Right kidney (tissue), 1 donor: ENCODE results near the gene RPS21.
"Not testable (repeated sequence)": the region's sequence is repeated elsewhere in the genome, so short reads cannot be mapped to it uniquely, and the experiment has no call there.

ENCODE experiments used
- DNase-seq: peaks from one replicate; pipeline ENCODE4 v3.0.0-alpha.2; 2016

Gene RPS21

DNA sequence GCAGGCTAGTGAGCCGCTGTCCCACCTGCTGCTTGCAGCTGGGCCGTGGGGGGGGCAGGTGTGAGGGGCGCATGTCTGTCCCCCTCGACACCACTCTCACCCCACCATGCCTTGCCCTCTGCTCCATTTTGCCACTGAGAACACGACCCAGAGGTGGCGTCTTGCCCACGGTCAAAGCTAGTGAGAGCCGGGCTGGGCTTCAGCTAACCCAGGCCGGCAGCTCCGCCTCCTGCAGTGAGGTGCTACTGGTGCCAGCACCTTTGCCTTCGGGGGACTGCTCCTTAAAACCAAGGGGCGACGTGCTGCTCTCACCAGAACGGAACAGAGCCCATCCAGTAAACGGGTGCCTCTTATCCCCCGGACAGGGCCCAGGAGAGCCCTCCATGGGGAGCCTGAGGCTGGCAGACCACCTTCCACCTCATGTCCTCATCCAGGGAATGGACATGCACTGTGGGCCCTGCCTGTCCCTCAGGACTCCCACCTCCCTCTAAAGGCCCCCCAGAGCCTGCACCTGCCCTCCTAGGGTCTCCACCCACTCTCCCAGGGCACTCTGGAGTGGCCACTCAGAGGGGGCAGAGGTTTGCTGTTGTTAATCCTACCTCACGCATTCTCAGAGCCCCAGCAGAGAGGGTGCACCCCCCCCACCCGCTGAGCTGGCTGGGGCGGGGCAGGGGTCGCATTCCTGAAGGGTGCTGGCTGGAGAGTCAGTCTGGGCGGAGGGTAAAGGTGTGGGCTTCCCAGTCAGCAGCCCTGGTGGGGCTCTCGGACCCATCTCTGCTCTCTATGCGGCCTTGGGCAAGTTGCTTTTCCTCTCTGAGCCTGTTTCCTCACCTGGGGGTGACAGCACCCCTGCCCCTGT is 37.6 kb downstream of the RPS21 start:
- DNase-seq = no peak

GRCh38 chr20:62425281-62426058 is 38.6 kb downstream of the RPS21 start:
- no peak for DNase-seq

GRCh38 chr20:62426059-62426348 is 39.1 kb downstream of the RPS21 start:
- DNase-seq = not testable (repeated sequence)

- DNase-seq = no peak
These were observed 39.8 kb downstream of the RPS21 start for GRCh38 chr20:62426699-62427131.

DNA sequence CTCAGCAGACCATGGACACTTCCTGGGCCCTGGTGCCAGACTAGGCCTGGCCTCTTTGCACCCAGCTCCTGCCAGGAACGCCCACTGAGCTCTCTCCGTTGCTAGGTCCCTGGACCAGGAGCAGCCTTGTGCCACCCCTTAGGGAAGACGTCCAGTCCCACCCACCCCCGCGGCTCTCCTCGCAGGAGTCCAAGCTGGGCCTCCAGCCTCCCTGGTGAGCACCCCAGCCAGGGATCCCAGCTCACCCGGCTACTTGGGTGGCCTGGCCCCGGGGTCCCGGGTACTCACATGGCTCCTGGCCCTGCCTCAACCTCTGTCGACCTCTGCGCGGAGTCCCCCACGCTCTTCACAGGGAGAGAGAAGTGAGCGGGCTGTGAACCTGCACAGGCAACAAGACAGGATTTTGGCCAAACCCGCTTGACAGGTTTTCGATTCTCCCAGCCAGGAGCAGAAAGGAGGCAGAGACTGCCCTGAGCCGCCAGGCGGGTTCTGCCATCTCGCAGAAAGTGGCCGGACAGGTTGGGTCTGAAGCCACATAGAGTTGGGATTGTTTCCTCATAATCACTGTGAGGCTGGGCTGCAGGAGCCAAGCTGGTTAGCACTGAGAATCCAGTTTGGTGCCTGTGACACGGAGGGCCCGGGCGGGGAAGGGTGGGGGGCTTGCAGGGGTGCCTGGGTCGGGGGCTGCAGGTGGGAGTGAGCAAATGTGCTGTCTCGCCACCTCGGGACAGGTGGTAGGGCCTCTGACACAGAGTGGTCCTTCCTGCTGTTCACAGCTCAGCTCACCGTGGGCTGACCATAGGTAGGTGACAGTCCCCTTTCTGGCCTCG is 40.5 kb downstream of the RPS21 start, which contains the start of gene RBBP8NL:
TSS of gene RBBP8NL (minus strand) at position 368 of the 830 bp plus-strand sequence. CDS start 7,892 bp downstream, outside the sequence.
- DNase-seq = peak; percentile 72

- no peak for DNase-seq
These were observed 41.1 kb downstream of the RPS21 start for GRCh38 chr20:62428002-62428372.

DNA sequence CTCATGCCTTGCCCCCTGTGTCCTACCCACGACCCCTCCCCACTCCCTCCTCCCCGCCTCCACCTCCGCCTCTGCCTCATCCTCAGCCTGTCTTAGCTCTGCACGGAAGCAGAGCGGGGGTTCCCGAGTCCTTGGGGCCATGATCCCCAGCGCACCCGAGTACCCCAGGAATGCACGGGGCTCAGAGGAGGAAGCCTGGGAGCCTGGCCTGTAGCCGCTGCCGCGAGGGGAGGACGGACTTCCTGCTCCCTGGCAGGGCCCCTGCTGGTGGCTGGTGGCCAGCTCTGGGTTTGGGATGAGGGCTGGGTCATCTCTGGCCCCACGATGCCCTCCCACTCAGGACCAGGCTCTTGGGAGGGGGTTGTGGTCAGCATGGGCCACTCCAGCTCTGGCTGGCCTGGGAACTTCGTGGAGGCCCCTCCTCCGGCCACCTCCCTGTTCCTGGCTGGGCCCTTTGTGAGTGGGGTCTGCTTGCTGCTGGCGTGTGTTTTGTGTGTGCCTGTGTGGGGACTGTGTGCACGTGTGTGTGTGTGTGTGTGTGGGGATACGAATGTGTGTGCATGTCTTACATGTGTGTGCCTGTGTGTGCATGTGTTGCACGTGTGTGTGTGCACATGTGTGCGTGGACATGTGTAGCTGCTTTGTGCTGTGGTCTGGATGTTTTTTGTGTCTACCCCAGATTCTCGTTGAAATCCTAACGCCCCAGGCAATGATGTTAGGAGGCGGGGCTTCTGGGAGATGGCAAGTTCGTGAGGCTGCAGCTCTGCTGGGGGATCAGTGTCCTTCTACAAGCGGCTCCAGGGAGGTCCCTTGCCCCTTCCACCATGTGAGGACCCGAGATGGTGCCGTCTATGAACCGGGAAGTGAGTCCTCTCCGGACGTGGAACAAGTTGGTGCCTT is 41.7 kb downstream of the RPS21 start:
- DNase-seq = peak; percentile 41

GRCh38 chr20:62429455-62430310 is 42.8 kb downstream of the RPS21 start:
- DNase-seq = no peak

DNA sequence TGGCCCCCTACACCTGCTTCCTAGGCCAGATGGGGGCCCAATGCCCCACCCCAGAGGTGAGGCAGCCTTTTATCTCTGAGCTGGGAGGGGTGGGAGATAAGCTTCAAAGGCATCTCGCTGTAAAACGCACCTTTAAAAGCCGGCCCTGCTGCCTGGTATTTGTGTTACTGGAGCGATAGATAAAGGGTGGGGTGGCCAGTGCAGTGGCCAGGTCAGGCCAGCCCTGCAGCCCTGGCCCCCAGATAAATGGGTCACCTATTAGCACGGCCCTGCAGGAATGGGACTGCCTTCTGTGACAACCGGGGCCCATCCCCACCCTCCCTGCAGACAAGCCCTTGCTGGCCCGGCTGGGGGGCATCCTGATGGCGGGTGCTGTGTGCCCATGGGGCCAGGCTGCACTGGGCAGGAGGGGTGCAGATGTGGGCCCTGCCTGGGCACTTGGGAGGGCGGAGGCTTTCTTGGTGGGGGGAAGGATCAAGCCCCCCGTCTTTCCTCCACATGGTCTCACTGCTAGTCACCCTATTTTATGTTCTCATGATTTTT is 43.5 kb downstream of the RPS21 start:
- DNase-seq = no peak

DNA sequence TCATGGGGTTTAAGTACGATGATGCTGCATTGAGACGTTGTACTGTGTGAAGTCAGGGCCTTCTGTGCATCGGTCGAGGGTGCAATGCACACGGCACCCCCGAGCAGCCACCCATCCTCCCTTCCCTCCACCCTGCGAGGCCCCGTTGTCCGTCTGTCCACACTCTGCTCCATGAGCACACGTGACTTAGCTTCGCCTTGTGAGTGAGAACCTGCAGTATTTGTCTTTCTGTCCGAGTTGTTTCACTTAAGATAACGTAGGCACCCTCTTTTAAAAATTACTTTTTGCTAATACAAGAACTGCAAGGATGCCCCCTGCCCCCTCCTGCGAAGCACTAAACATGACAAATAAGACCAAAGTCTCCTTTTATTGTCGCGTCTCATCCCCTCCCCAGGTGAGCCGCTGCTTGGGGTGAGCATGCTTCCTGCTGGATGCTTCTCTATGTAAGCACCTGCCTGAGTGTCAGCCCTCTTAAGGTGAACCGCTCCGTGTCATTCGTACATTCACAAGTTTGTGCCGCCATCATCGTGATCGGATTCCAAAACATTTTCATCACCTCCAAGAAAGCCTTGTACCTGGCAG is 44.1 kb downstream of the RPS21 start:
- DNase-seq = no peak

GRCh38 chr20:62433658-62434497 is 47.0 kb downstream of the RPS21 start:
- DNase-seq = peak; percentile 61

DNA sequence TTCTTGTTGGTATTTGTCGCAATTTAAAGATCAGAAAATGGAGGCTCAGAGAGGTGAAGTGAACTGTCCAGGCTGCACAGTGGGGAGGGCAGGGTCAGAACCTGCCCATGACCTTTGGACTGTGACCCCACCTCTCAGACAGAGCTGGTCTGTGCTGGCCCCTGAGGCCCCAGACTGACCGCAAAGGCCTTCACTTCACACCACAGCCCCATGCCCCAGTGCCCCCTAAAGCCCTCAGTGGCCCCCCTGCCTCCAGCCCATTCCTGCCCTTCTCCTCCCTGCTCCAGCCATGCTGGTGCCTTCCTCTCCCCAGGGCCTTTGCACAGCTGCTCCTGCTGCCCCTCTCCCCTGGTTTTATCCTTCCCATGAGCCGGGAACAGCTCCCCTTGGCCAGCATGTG is 49.8 kb downstream of the RPS21 start:
- DNase-seq = no peak

DNA sequence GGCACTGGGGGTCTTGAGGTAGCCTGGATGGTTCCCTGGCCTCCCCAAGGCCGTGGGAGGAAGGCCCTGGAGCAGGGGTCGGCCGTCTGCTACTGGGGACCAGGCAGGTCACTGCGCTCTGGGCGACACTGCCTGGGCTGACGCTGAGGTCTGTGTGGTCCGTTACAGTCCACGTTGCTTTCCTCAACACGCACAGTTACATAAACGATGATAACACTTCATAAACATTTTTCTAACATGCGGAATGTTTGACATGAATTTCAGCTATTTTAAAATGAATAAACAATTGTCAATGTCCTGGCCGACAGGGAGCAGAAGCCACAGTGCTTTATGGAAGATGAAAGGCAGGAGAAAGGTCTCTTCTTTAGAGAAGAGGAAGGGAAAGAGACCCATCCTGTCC is 50.6 kb downstream of the RPS21 start:
- no peak for DNase-seq

- DNase-seq = no peak
These were observed 51.0 kb downstream of the RPS21 start for GRCh38 chr20:62437927-62438326.
